Sigmoid colon (tissue), 4 donors: ENCODE data around the gene KRT80.

Experiments used
- CTCF ChIP-seq, 4 experiments: fragments of 450-650 bp in 3 of 4; fragments of 200-600 bp in 1 of 4; IDR thresholded peaks; one replicate each; pipeline ENCODE4 v1.5.1; 2016 to 2019; ENCODE audit warnings: antibody characterized with exemption in 4 of 4, mild to moderate bottlenecking in 3 of 4, moderate library complexity in 2 of 4
- POLR2AphosphoS5 ChIP-seq, 4 donors: sonication (generic); formaldehyde crosslinking; IDR thresholded peaks; one replicate each; pipeline ENCODE4 v1.6.1; 2017; ENCODE audit warnings: antibody characterized with exemption in 4 of 4

- TF ChIP-seq POLR2AphosphoS5 (IDR thresholded peaks at IDR 0.05) (no peak), CTCF (IDR thresholded peaks at IDR 0.05) (no peak)
These were observed 19.3 kb upstream of the KRT80 start for GRCh38 chr12:52210925-52211650.
